HG03442 (cell line): Measurements from ENCODE around the gene CDH4.

Experiments
- ATAC-seq: cut with Tn5 transposase; IDR thresholded peaks from one replicate; pipeline ENCODE4 v1.9.1; 2021; ENCODE audit warnings: mild to moderate bottlenecking, moderate library complexity; ENCODE audit not compliant: unreplicated experiment

CDH4 gene

DNA sequence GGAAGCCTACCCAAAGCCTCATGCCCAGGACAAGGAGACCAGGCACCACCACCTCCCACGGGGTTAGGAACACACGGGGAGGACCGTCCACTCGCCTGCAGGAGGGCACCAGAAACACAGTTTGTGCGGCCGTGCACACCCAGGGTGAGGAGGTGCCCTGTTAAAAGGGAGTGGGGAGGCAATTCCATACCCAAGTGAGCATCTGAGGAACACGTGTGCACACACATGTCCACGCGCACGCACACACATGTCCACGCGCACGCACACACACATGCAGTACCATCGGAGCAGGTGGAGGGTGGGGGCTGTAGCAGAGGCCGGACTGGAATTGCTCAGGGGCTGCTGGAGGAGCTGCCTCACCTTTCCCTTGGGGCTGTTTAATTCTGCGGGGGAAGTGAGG lies 554.3 kb downstream of the CDH4 start:
- ATAC-seq, result no peak

DNA sequence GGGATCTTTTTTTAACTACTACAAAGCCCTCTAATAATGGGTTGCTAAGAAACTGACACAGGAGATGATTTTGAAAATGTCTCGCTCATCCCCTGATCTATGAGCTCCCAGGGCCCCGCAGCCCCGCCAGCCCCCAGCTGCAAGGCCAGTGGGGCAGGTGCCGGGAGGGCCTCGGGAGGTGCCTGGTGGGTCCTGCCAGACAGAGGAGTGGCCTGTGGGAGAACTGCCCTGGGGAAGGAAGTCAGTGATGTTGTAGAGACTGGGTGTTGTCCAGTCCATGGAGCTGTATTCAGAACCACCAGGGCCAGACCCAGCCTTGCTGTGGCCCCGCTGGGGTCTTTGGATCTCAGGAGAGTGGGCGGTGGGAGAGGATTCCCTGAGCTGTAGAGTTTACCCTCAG lies 554.9 kb downstream of the CDH4 start:
- ATAC-seq, result no peak

DNA sequence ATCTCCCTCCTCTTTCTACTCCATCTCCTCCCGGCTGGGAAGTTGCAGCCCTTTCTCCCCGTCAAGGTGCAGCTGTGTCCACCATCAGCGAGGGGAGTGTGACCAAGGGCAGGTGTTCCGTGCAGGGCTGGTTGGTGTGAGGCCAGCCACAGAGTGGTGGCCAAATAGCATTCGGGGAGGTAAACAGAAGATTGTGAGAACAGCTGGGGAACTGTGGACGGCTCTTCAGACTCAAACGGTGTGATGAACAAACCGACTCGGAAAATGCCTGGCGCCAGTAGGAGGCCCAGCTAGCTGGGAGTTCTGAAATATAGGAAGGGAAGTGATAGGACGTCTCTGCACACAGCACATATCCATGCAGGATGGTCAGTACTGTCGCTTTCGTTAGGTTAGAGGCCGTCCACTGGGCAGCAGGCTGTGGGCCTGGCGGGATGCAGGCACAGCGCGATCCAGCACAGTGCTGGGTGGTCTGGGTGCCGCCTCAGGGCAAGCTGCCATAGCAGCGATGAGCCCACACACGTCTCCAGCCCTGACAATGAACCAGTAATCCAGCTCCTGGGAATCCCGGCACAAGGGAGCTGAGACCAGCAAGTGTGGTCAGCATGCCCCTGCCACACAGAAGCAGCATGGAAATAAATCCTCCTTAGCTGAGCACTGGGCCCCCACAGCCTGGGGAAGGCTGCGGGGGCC lies 555.6 kb downstream of the CDH4 start:
- ATAC-seq, result no peak

DNA sequence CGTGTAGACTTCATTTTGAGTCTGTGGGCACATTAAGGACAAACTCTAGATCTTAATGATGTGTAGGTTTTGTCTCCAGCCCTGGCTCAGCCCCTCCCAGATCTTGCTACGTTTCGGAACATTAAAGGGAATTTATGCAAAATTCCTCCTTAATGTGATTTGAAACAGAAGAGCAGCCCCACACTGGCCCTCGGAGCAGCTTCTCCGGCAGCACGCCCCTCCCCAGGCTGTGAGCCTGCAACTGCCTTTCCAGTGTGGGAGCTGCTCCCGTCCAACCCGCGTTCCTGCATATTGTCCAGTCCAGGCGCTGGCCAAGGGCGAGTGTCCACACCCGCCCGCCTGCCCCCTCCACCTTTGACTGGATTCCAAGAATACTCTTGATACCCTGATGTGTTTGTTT lies 556.4 kb downstream of the CDH4 start:
- no peak for ATAC-seq

DNA sequence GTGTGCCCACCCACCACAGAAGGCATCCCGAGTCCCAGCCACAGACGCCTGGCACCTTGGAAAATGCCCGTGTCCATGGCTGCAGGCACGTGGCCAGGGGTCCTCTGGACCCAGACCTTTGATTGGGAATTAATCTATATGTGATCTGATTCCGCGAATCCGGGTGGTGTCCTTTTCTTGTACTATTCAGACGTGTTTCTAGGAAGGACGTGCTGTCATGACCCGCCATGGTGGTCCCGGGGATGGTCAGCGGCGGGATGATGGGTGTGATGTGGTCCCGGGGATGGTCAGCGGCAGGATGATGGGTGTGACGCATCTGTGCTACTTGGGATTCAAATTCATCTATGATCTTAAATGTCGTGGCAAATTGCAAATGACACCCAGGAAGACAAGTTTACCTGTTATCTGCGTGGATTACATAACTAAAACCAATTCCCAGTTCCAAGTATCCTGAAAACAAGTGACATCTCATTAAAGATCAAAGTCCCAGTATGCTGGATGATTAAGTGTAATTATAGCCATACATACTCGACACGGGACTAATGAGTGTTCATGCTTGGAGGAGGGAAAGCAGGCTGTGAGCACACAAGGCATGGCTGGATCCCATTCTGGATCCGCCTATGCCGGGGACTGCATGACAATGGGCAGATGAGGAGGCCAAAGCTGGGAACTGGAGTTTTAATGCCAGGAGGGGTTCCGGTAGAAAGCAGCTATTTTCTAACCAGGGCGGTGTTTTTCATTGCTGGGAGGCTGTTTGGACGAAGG lies 557.1 kb downstream of the CDH4 start:
- no peak for ATAC-seq

DNA sequence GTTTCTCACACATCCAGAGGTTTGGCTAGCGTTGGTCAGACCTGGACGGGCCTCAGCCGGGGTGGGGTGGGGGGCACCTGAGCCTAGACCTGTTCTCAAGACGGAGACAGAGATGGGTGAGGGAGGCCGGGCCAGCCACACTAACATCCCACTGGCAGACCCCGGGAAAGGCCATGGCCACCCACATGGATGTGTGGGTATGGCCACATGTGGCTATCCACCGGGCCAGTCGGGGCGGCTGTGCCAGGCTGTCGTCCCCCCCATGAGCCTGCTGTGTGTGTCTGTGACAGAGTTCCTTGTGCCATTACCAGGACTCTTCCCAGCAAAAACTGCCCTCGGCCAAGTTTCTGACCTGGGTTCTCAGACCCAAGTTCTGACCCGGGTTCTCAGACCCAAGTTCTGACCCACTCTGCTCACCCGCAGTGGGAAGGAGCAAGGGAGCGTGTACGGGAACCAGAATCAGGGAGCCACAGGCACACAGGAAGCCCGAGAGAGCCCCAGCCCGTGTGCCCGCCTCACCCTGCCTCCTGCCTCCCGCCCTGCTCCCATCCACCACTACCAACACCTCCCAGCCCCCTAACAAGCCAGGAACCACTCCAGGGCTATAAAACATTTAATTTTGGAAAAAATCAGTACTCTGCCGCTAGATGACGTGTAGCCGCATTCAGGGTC lies 558.1 kb downstream of the CDH4 start:
- ATAC-seq, result no peak

DNA sequence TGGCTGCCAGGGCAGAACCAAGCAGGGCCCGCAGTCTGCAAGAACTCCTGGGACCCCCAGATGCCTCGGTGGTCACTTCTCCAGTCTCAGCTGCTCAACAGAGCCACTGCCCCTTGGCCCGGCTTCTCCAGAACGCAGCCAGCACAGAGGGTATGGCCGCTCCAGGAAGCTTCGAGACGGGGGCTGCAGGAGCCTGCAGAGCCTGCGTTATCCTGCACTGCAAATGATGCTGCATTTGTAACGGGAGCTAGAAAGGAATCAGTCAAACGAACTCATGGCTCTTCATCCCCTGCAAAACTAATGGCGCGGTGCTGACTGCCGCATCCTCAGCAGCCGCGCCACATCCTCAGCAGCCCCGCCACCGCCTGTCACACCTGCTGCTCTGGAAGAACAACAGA lies 558.7 kb downstream of the CDH4 start:
- no peak for ATAC-seq

DNA sequence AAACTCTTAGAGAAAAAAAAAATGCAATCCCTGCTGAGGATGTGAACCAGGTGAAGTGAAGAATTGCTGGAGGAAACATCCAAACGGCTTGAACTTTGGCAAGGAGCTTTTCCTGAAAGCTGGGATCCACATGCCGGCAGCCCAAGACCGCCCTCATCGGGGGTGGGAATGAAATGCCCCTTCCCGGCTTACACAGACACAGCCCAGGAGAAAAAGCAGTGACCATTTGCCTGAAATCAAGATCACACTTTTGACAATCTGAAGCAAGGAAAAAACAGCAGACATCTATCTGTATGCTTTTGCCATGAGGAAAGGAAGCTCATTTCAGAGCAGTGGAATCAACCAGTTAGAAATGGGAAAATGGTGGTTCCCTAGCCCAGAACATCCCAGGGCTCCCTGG lies 559.1 kb downstream of the CDH4 start:
- ATAC-seq, result no peak

DNA sequence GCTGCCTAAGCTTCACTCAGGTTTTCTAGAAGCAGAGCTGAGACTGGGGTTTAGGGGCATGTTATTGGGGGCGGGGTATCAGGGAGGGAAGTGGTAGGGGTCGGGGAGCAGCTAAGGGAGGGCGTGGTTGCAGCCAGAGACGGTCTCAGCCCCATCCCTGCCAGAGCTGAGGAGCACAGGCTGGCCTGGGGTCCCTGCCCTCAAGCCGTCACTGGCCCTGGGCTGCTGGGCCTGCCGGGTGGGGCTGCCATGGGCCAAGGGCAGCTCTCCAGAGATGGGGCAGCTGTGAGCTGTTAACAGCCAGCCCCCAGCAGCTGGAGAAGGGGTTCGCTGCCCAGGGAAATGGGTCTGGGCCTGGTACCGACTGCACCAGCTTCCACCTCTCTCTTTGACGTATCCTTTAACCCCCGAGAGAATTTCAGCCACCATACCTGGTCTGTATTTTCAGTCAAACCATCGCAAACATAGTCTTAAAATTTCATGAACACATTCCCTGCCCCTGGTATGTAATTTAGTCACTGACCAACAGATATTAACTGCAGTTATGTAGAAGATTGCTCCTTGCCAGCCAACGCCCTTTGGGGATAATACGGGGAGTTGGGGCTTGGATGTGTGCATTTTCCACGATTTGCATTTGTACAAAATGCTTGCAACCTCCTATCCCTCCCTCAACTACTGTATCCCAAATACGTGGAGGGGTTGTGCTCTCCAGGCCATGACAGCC lies 560.2 kb downstream of the CDH4 start:
- ATAC-seq, result no peak

DNA sequence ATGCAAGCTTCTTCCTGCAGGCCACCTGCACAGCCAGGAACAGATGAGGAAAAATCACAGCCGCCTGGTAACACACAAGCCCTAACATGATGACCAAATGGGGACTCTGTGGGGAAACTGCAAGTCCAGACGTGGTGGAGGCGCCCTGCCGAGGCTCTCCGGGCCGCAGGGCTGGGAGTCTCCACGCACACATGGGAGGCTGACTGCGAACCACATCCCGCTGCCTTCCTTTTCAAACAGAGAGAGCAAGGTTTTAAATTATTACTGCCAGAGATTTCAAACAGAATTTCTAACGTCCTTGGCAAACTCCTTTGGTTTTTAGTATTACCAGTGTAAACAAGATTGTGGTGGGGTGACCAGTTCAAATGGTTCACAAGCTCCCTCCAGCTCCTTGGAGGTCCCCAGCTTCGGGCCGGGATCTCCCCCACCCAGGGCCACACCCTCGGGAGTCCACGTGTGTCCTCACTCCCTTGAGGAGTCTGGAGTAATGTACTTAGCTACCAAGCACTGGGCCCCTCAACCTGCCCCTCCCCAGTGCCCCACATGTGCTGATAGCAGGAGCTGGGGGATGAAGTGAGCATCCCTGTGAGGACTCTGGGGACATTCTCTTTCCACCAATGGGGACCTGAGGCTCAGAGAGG lies 560.9 kb downstream of the CDH4 start:
- no peak for ATAC-seq

DNA sequence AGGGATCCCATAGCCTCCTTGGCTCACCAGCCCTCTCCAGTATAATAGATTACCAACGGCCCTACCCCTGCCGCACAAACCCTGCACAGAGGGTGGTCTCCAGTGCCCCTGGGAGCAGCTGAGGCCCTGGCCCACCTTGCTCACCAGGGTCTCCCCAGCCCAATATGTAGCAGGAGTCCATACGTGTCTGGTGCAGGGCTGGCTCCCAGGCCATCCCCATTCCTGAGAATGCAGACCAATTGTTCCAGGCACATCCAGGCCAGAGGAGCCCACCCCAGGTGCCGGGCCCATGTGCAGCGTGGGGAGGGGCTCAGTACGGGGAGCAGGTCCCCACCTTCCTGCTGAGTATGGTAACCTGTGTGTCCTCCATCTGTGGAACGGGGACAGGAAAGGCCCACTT lies 561.7 kb downstream of the CDH4 start:
- ATAC-seq, result no peak

DNA sequence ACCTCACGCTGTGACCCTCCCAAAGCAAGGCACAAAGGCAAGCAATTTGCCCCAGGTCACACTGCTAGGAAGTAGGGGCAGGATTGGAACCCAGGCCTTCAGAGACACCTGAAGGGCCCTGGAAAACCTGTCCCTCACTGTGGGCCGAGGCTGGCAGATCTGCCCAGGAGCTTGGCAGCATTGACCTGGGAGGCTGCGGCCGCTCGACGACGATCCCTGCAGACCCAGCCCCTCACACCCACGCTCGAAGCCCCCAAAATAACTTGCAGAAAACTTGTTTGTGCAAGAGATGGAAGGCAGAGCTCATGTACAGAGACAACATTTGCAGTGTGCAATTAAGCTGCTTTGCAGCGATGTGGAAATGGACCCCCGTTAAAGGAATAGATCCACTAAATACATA lies 562.2 kb downstream of the CDH4 start:
- ATAC-seq, result no peak

DNA sequence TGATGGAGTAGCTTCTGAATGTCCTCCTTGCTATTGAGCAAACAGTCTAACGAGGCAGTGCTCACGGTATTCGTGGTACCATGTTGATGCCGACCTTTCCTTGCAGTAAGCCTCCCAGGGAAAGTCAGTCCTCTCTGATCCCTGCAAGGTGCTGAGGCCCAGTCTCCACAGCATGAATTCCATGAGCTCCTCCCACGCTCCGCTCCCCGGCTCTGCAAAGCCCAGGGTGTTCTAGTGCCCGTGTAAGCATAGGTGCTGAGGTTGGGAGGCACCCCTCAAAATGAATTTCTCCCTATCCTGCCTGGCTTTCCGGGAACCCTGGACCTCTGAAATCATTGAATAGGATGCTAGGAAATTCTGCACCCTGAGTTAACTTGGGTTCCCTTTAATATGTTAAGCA lies 562.7 kb downstream of the CDH4 start:
- no peak for ATAC-seq

DNA sequence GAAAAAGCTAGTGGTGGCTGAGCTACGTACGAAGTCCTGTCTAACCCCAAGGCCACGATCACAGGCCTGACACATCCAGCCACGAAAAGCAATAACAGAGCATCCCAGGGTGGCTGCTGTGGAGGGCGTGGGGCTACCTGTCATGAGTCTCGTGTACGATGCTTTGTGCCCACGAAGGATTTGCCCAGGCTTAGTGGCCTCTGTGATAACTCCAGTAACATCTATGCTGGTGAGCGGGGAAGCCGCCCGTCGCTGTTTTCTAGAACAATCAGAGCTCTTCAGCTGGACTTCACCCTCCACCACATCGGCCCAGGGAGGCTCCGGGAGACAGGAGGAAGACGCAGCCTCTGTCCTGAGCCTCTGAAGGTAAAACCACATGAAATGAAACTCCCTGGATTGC lies 563.1 kb downstream of the CDH4 start:
- no peak for ATAC-seq

DNA sequence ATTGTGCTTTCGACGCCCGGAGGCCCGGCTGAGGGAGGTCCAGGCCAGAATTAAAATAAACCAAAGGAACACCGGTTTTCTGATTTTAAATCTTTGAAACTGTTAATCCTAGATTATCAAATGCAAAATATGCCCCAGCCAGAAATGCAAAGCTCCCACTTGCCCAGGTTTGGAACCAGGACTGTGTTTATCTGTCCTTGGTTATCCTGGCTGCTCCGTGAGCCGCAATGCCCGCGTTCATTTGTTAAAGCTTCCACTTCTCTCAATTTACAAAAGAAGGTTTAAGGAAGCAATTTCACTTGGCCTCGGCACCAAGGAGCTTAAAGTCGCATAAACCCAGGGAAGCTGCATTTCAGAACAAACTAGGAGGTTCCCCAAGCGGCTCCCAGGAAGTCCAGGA lies 563.6 kb downstream of the CDH4 start:
- no peak for ATAC-seq

DNA sequence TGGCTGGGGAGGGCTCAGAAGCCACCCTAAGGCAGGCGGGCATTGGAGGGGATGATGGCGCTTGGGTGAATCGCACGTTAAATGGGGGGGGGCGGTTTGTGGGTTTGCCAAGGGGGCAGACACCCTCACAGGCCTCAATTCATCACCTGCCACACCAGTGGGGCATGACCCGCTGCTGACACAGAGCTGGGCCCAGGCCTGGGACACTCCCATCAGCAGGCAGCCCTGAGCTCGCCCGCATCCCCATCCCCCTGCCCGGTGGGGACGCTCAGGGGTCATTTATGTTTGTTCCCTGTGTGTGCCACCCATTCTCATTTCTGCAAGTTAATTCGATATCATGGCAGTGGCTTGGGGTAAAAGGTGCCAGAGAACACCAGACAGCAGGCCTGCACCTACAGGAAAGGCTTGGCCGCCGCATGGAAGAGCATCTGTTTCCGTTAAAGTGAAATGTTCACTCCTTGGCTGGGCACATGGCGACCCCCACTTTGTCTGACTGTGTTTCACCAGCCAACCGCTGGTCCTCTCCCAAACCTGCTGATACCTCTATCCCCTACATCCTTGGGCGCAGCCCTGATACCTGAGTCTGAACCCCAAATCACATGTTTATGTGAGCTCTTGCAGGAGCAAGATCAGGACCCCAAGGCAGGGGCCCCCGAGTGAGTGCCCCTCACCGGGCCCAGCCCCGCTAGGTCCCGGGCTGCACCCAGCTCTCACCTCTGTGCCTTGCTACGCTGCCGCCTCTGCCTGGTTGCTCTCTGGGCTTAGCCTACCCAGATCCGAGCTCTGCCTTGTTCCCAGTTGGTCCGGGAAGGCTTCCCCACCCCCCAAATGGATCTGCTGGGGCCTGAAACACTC lies 564.8 kb downstream of the CDH4 start:
- no peak for ATAC-seq

DNA sequence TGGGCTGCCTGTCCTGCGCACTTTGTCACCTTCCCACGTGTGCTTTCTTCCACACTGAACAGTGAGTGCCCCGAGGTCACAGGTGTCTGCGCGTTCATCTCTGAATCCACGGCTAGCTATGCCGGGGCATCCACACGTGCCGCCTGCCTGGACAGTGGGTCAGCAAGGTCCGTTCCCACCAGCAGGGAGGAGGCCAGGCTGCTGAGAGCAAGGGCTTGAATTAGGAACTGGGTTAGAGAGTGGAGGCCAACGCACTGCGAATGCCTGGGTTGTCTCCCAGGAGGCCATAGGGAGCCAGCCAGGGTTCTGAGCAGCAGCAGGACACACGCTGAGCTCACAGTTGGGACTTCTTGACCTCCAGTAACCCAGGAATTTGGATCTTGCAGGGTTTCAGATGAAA lies 565.5 kb downstream of the CDH4 start:
- ATAC-seq, result no peak

DNA sequence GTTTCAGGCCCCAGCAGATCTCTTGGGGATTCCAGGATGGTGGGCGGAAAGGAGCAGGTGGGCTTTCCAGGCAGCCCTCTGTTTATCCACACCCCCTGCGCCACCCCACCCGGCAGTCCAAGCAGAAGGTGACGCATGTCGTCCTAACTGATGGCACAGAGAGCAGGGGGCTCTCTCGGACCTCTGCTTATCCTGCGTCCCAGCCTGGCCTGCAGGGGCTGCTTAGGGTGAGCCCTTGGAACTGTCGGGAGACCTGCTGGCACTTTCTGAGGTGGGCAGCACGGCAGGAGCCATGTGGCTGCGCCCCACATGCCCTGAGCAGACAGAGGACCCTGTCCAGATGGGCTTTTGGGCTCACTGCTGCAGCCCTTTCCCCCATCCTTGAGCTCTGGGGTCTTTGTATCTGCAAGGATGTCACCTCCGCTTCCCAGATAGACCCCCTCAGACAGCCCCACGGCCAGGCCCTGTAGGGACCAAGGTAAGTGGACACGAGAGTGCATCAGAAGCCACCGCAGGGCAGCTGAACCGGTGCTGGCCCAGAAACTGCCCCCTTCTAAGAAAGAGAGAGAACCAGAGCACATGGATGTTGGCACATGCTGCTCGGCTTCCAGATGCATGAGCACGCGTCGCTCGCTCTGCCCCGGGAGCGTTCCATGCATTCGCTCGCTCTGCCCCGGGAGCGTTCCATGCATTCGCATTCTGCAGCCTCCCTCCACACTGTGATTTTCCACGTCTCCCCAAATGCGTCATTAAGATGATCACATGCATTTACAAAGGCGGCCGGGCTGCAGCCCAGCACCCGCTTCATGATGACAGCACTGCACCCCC lies 566.9 kb downstream of the CDH4 start:
- ATAC-seq, result no peak

DNA sequence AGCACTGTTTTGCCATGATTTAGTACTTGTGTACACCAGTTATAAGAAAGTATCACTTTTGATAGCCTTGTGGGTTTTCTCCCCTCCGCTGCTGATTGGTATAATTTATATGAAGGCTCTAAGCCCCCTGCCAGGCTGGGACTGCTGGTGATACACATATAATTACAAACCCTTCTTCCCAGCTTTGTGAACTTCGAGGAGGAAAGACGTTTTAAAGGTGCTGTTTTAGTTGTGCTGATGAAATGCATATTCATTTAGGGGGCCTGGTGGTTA lies 567.4 kb downstream of the CDH4 start:
- ATAC-seq, result no peak
